HG02588 (cell line): ENCODE results near the gene BUD31.
A peak's percentile ranks its signal among the peaks of the same experiment; 100 is the strongest.
"Not testable (repeated sequence)": the region's sequence is repeated elsewhere in the genome, so short reads cannot be mapped to it uniquely, and the experiment has no call there.

Experiments
- ATAC-seq: cut with Tn5 transposase; IDR thresholded peaks from one replicate; pipeline ENCODE4 v1.9.1; 2021; ENCODE audit warnings: mild to moderate bottlenecking, moderate library complexity; ENCODE audit not compliant: unreplicated experiment

BUD31 gene

DNA sequence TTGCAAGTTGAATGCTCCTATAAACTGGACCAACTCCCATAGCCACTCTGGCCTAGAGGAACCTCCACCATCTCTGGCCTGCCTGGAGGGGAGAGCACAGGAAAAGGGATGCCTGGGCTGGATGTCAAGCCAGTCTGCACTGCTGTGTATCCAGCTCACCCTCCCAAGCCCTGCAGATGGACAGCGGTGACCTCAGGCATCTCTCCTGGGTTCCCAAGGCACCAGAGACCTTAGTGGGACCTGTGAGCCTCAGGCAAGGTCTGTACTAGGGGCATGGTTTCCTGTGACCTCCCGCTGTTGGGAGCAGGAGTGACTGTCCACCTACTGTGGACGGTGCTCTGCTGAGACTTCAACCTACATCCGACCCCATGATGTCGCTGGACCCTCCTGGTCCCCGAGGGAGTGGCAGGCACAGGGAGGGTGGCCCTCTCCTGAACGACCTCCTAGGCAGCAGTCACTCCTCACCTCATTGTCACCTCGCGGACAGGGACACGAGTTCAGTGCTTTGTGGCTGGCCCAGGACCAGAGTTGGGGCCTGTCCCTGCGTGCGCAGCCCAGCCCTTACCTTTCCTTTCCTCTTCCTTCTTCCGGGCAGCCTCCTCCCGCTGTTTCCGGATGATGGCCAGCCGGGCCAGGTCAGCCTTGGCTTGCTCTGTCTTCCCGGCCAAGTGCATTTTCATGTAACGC lies 11.3 kb upstream of the BUD31 start:
- no peak for ATAC-seq

DNA sequence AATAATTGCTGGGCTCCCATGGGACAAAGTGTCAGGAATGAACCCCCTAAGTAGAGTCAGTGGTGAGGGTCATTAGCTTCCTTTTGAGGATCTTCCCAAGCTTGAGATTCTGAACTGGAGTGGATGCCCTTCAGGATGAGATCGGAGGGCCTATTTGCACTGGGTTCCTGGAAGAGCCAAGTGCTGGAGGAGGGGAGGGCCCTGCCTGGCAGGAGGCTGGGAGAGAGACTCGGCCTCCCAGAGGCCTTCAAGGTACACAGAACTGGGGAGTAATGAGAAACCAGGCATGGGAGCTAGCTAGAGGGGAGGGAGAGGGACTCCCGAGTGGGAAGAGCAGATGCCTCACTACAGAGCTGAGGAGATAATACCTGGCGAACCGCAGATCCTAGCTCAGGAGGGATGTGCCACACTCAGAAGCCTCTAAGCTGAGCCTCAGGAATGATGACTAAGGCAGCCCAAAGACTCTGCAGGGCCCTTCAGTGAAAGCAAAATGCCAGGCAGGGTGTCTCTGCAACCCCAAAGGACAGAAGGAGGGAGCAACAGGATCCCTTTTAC lies 9.8 kb upstream of the BUD31 start:
- ATAC-seq: no peak

DNA sequence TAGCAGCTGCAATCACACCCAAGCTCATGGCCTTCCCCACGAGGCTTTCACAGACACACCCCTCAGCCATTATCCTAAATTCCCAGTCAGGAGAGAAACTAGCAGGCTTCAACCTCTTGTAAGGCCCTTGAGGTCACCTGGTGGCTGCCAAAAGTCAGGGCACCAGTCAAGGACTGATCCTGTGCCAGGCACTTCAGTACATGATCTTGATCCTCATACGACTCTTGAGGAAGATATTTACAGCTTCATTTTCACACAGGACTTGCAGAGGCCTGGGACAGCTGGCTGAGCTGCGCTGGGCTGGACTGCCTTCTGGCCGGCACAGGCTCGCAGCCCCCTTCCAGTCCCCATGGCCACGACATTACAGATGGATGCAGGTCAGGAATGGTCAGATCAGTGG lies 9.2 kb upstream of the BUD31 start:
- no peak for ATAC-seq

- ATAC-seq: no peak
These were observed 5.9 kb upstream of the BUD31 start for GRCh38 chr7:99402854-99403253.

GRCh38 chr7:99403764-99404163 lies 5.0 kb upstream of the BUD31 start:
- no peak for ATAC-seq

DNA sequence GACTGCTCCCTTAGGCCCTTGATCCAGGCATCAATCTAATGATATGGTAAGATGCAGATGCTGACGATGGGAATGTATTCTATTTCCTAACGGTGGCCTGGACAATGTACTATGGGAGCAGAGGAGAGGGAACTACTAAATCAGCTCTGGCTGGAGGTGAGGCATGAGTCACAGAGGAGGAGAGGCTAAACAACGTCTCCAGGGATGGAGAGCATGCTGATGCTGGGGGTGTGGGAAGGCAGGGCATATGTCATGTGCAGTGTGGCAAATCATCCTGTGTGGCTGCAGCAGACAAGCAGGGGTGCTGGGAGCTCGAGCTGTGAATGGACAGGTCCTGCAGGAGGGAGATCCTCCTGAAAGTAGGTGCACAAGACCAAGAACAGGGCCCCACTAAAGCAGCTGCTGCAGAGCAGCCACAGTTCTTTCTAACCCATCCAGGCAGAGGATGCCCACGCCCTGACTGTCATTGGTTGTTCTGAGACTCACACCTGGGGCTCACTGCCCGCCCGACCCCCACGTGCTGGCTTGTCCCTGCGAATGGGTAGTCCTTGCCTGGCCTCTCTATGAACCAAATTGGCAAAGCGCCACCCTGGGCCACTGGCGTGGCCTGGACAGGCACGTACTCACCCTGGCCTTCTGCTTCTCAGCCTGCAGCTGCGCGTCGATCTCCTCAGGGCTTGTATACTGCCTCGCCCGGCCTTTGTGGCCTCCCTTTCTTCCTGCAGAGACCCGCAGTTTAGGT lies 4.4 kb upstream of the BUD31 start:
- no peak for ATAC-seq

DNA sequence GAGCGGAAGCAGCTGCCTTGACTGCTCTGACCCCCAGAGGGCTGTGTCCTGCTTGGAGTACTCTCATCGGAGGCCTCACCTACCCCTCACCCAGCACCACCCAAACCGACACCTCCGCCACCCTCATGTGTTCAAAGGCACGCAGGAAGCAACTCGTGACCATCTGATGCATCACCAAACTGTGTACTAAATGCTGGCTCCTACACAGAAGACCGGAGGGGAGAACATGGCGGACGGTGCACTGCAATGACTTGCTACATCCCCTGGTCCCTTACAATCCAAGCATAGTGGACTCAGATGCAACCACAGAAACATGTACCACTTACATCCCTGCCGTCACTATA lies 3.8 kb upstream of the BUD31 start:
- ATAC-seq: no peak

GRCh38 chr7:99406557-99406956 lies 2.2 kb upstream of the BUD31 start:
- ATAC-seq: no peak

DNA sequence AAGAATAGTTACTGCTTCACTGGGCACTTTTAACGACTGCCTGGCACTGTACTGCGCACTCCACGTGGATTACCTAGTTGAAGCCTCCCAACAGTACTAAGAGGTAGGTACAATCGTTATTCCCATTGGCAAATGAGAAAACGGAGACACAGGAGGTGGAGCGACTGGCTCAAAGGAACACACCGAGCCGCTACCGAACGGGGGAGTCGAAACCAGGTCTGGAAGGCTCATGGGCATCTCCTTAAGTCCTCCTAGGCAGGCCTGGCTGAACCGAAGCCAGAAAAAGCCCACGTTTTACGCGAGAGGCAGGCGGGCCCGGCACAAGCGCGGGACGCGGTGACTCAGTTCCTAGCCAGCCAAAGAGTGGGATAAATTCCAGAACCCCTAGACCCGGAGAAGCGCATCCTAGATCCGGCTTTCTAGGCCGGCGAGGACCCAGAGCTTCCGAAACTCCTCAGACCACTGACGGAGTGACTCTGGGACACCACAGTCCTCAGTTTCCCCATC lies 844 bp upstream of the BUD31 start:
- ATAC-seq: no peak

GRCh38 chr7:99409192-99409572 lies 413 bp downstream of the BUD31 start:
- peak; percentile 4 for ATAC-seq

DNA sequence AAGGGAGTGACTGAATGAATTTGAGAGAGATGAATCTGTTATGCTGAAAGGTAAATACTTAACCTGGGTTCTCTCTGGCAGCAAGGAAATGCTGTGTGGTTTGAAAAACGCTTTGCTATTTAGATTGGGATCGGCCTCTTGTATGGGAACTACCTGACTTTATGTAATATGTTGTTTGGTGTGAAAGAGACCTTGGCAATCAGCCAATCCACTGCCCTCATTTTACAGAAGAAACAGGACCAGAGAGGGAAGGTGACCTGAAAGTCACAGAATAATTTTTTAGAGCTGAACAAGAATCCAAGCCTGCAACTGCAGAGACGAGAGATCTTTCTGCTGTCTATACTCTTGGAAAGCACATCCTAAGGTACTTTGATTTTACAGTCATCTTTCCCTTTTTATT lies 1.0 kb downstream of the BUD31 start:
- ATAC-seq: no peak

- ATAC-seq: no peak
These were observed 1.9 kb downstream of the BUD31 start for GRCh38 chr7:99410635-99411034.

GRCh38 chr7:99415513-99416127 lies 6.9 kb downstream of the BUD31 start:
- not testable (repeated sequence) for ATAC-seq

DNA sequence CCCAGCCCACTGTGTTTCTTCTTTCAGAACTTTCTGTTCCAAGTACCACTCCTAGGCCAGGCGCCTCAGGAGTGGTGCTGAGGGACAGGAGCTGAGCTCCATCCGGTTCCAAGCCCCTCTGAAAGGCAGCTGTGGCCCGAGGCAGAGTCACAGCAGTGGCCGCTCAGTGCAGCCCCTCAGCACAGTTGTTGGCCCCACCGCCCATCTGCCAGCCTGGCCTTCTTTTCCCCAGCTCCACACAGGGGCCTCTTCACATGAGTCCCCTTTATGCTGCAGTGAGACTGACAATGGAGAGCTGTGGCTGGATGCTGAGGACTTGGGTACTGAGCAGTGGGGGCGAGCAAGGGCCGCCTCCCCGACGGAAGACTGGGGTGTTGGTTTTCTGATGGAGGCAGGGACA lies 9.5 kb downstream of the BUD31 start:
- ATAC-seq: no peak

- ATAC-seq: no peak
These were observed 10.7 kb downstream of the BUD31 start for GRCh38 chr7:99419323-99420021.

GRCh38 chr7:99420213-99420612 lies 11.4 kb downstream of the BUD31 start:
- ATAC-seq: no peak

- ATAC-seq: no peak
These were observed 12.2 kb downstream of the BUD31 start for GRCh38 chr7:99420986-99421385.

DNA sequence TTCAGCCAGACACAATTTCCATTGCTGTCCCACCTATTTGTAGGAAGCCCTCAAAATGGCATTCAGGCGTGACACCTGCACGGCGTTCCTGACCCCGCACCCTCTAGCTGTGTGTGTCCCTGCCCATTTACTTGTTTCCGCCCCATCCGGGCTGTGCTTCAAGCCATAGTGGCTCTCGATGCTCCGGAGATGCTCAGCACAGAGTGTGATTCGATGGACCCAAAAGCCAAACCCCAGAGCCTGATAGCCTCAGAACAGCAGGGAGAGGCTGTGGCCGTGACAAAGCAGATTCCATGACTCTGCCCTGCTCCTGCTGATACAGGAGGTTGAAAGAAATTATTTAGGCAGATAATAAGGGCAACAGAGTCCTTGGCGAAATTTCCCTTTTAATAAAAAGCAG lies 13.4 kb downstream of the BUD31 start:
- no peak for ATAC-seq

DNA sequence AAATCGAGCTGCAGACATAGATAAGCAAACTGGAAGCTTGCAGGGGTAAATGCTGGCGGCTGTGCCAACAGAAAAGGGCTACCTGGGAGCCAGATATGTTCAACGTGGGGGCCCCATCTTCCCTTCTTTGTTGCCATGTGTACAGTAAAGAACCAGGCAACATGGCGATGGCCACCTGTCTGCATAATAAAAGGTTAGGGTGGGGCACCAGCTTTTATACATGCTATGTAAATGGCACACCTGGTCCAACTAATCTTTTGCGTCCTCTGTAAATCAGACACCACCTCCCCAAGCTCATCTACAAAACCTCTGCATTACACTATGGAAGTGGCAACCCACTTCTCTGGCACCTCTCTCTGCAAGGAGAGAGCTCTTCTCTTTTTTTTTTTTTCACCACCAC lies 13.9 kb downstream of the BUD31 start:
- ATAC-seq: no peak

GRCh38 chr7:99424932-99425730 lies 16.4 kb downstream of the BUD31 start:
- no peak for ATAC-seq
